GM21515 (cell line): ENCODE measurements around the gene OR7G3.

Source experiments
- ATAC-seq: cut with Tn5 transposase; IDR thresholded peaks from one replicate; pipeline ENCODE4 v1.9.1; 2021; ENCODE audit not compliant: unreplicated experiment

The OR7G3 gene

DNA sequence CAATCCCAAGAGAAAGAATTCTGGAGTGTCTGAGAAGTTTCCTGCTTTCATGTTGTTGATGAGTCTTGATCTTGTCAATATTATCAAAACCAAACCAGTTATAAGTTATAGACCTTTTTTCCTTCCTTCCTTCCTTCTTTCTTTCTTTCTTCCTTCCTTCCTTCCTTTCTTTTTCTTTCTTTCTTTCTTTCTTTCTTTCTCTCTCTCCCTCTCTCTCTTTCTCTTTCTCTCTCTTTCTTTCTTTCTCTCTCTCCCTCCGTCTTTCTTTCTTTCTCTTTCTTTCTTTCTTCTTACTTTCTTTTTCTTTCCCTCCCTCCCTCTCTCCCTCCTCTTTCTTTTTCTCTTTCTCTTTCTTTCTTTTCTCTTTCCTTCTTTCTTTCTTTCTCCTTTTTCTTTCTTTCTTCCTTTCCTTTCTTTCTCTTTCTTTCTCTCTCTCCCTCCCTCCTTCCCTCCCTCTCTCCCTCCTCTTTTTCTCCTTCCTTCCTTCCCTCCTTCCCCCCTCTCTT, at the start of gene OR7G3:
Gene OR7G3, minus strand, starts transcription at position 51 of the 506 bp plus-strand sequence. Its CDS starts 0 bp downstream, at position 51.
- ATAC-seq: no peak

DNA sequence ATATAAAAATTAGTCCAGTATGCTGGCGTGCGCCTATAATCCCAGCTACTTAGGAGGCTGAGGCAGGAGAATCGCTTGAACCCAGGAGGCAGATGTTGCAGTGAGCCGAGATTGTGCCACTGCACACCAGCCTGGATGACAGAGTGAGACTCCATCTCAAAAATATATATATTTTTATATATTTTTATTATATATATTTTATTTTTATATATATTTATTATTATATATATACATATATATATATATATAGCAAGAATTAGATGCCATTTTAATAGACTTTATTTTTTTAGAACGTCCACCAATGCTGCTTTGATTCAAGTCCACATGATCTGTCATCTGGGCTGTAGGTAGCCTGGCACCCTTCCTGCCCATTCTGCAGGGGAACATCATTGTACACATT, 48.6 kb upstream of the OR7G3 start:
- no peak for ATAC-seq

GRCh38 chr19:9171393-9171991, 44.7 kb upstream of the OR7G3 start:
- no peak for ATAC-seq

DNA sequence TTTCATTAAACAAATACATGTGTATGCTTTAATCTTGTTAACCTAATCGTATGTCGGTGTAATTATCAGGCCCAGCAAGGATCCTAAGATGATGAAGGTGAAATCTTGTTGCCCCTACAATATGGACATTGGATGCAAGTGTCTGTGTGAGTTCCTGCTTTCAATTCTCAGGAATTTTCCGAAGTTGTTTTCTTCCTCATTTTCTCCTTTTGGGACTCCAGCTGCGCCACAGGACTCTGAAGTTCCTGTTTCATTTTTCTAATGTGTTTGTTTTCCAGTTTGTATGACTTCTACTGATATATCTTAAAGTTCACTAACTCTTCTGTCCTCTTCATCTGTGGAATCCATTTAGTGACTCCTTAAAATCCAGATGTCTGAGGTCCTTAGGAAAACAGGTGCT, 40.1 kb upstream of the OR7G3 start:
- ATAC-seq: no peak

DNA sequence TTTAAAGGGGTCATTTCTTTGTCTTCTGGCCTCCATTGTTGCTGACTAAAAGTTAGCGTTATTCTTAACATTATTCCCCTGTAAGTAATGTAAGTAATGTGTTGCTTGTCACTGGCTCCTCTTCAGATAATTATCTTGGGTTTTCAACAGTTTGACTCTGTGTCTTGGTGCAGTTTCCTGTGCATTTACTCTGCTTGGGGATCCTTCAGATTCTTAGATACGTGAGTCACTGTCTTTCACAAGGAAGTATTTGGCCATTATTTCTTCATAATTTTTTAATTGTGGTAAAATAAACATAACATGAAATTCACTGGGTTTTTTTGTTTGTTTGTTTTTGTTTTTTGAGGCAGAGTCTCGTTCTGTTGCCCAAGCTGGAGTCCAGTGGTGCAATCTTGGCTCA, 38.5 kb upstream of the OR7G3 start:
- no peak for ATAC-seq

DNA sequence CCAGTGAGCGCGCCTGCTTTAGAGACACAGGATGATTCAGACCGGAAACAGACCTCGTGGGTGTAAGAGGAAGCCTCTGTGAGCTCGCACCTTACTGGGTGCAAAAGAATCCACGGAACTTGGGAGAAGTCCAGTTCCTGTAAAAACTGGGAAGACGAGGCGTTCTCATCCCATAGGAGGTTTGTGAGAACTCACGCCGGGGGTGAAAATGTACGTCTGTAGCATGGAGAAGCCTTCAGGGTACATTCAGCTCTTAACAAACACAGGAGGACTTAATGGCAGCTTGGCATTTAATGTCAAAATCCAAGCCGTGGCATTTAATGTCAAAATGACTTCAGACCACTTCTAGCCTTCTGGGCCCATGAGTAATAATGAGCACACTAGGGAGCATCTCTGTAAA, 34.7 kb upstream of the OR7G3 start:
- no peak for ATAC-seq

- no peak for ATAC-seq
These were observed 33.1 kb upstream of the OR7G3 start for GRCh38 chr19:9159891-9160290.

GRCh38 chr19:9156304-9156703, 29.6 kb upstream of the OR7G3 start:
- ATAC-seq: no peak

DNA sequence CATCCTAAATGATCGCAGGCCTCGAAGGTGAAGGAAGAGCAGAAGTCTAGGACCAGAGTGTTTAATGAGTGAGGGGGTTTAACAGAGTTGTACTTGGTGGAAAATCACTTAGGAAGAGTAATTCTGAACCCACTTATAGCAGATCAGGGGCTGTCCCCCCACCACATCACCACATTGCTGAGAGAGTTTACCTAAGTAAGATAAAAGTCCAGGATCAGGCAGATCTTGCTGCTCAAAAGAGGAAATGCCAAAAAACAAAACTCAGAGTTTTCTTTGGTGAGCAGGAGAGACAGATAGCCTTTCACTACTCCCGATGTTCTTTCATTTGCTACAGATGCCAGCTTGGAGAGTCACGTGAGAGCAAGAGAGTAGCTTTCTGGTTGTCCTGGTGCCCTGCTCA, 28.8 kb upstream of the OR7G3 start:
- ATAC-seq: no peak

DNA sequence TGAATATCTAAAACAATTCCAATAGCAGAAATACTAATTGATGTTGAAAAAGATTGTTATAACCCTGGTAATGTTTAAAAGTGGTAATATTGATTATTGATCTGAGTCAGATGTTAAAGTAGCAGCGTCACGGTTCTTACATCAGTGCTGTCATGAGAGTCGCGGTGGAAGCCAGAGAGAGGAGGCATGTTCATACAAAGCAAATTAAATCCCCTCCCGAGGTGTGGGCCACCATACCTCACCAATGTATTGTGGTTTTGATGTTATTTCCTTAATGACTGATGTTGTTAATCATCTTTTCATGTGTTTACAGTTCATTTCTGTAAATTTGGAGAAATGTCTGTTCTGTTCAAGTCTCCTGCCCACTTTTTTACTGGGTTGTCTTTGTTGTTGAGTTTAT, 24.6 kb upstream of the OR7G3 start:
- ATAC-seq: no peak

- no peak for ATAC-seq
These were observed 23.9 kb upstream of the OR7G3 start for GRCh38 chr19:9150650-9151049.

GRCh38 chr19:9149997-9150396, 23.2 kb upstream of the OR7G3 start:
- ATAC-seq: no peak

DNA sequence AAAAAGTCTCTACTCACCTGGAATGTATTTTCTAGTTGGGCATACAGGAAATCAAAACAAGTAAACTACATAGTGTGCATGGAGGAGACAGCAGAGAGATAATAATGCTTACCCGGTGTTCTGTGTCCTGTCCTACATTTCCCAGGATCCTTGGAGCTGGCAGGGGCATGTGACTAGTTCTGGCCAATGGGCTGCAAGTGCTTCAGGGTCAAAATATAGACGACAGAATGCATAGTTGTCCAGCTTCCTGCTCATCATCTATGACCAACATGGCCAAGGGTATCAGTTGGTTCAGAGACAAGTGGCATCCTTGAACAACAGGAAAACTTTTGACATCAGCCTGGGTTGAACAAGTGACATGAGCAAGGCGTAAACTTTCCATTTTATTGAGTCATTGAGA, 21.9 kb upstream of the OR7G3 start:
- ATAC-seq: no peak

- ATAC-seq: no peak
These were observed 20.1 kb upstream of the OR7G3 start for GRCh38 chr19:9146882-9147281.

DNA sequence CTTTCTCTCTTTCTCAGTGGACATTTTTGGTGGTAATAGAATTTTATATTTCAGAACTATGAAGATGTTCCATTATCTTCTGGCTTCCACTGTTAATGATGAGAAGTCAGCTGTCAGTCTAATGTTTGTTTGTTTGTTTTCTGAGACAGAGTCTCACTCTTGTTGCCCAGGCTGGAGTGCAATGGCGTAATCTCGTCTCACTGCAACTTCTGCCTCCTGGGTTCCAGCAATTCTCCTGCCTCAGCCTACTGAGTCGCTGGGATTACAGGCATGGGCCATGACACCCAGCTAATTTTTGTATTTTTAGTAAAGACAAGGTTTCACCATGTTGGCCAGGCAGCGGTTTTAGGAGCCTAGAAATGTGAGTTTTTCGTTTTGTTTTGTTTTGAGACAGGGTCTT, 18.2 kb upstream of the OR7G3 start:
- no peak for ATAC-seq

GRCh38 chr19:9140159-9140874, 13.6 kb upstream of the OR7G3 start, which contains the start of gene ZNF317:
ZNF317 (plus strand) TSS chr19:9140397; CDS start chr19:9156017, 15,620 bp downstream.
- ATAC-seq: peak; percentile 86

- no peak for ATAC-seq
These were observed 12.9 kb upstream of the OR7G3 start for GRCh38 chr19:9139609-9140158.

- no peak for ATAC-seq
These were observed 5.7 kb upstream of the OR7G3 start for GRCh38 chr19:9132422-9132821.

- no peak for ATAC-seq
These were observed 4.2 kb upstream of the OR7G3 start for GRCh38 chr19:9130965-9131364.

DNA sequence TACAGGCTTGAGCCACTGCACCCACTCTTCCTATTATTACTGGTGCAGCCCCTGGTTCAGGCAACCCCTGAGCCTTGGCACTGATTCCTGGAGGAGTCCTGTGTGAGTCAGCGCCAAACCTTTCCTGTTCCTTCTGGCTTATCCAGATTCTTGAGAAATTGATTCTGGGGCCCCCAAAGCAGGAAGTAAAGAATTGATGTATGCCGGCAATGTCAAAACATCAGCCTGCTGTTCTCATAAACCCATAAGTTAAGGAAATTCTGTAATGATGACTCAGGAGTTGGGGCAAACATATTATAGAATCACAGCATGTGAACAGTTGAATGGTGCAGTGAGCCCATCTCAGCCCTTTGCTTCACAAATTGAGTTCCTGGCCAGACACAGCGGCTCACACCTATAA, 1.4 kb upstream of the OR7G3 start:
- no peak for ATAC-seq

DNA sequence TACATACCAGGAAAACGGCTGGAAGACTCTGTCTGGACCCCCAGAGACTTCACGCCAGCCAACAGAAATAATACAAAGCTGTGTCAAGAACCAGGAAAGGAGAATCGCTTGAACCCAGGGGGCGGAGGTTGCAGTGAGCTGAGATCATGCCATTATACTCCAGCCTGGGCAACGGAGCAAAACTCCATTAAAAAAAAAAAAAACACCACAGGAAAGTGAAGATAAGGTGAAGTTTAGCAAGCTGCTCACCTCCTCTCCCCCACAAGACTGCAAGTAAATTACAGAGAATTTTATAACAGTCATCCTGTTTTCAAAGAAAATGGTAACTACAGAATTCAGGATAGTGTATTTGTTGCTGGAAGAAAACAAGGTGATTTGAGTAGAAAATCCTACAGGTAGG, 10.2 kb downstream of the OR7G3 start:
- no peak for ATAC-seq

DNA sequence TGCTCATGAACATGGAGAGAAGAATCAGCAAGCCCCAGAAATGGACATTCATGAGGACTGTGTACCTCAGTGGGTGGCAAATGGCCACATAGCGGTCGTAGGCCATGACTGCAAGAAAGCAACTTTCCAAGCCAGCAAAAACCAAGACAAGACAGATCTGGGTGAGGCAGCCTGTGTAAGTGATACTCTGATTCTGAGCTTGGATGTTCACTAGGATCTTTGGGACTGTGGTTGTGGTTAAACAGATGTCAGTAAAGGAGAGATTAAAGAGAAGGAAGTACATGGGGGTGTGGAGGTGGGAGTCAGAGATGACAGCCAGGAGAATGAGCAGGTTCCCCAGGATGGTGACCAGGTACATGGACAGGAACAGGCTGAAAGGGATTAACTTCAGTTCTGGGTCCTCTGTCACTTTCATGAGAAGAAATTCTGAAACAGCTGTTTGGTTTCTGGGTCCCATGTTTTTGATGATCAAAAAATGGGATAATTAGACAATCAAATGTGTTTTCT, 11.4 kb downstream of the OR7G3 start, which contains the start of gene OR7G1:
Gene OR7G1, minus strand, starts transcription at position 457 of the 507 bp plus-strand sequence. Its CDS starts 0 bp downstream, at position 457.
- ATAC-seq: no peak
